SK-N-SH (cell line): ENCODE measurements around the gene MSANTD7. TPM values are rescaled to one million over a fixed set of nuclear protein-coding genes. Genes with fewer than 3 reads are reported as not detected.
A peak's percentile ranks its signal among the peaks of the same experiment; 100 is the strongest.

ENCODE experiments used
- CTCF ChIA-PET: fragments of 300-600, 350-600 bp; formaldehyde crosslinking; extraction: SDS; loops from one replicate; lab custom pipeline; 2021; lab: Yijun Ruan, JAX
- POLR2A ChIA-PET: fragments of 350-600 bp; sonication (Branson Sonifier 250); formaldehyde crosslinking; extraction: SDS; loops from one replicate; lab custom pipeline; 2020; ENCODE audit warnings: antibody characterized with exemption, inconsistent platforms; lab: Yijun Ruan, JAX
- DNase-seq: peaks from one replicate; pipeline ENCODE4 v3.0.0; 2012
- H2AFZ ChIP-seq: fragments of 200-600 bp; sonication (generic); 2 replicates; pipeline ENCODE4 v1.8.1; 2016; ENCODE audit warnings: antibody characterized with exemption, mild to moderate bottlenecking, low read depth
- H3F3A ChIP-seq: fragments of 200-600 bp; sonication (generic); replicated peaks from 2 replicates; pipeline ENCODE3; 2016; ENCODE audit warnings: antibody characterized with exemption, mild to moderate bottlenecking; ENCODE audit not compliant: insufficient read depth
- H3K27ac ChIP-seq, 2 experiments: fragments of 200-500 bp in 1 of 2; fragments of 200-600 bp in 1 of 2; sonication (Bioruptor generic) in 1 of 2; sonication (generic), shearing (Covaris generic) in 1 of 2; 2 replicates each; pipeline versions ENCODE4 v1.5.1 to v1.6.1; 2014 to 2016; ENCODE audit warnings: low read depth in 2 of 2, inconsistent platforms in 1 of 2, low read length in 1 of 2, mild to moderate bottlenecking in 1 of 2, mixed read lengths in 1 of 2
- H3K27me3 ChIP-seq: fragments of 200-600 bp; sonication (generic), shearing (Covaris generic); 2 replicates; pipeline ENCODE4 v1.6.1; 2016; ENCODE audit warnings: mixed run types; ENCODE audit not compliant: insufficient read depth
- H3K36me3 ChIP-seq, 2 experiments: fragments of 200-500 bp in 1 of 2; fragments of 200-600 bp in 1 of 2; sonication (Bioruptor generic) in 1 of 2; sonication (generic) in 1 of 2; replicated peaks in 1 of 2; 2 replicates each; pipeline versions ENCODE3 to v1.5.1; 2014 to 2016; ENCODE audit warnings: low read length in 1 of 2, mild to moderate bottlenecking in 1 of 2; ENCODE audit not compliant: insufficient read depth in 2 of 2, control insufficient read depth in 1 of 2
- H3K4me1 ChIP-seq, 2 experiments: fragments of 200-500 bp in 1 of 2; fragments of 200-600 bp in 1 of 2; sonication (Bioruptor generic) in 1 of 2; sonication (generic), shearing (Covaris generic) in 1 of 2; 2 replicates each; pipeline versions ENCODE4 v1.5.1 to v1.6.1; 2014 to 2016; ENCODE audit warnings: low read depth in 1 of 2, low read length in 1 of 2, mixed run types in 1 of 2; ENCODE audit not compliant: insufficient read depth in 2 of 2, control insufficient read depth in 1 of 2
- H3K4me2 ChIP-seq: fragments of 200-600 bp; sonication (generic), shearing (Covaris generic); 2 replicates; pipeline ENCODE4 v1.6.1; 2017; ENCODE audit warnings: mixed run types
- H3K4me3 ChIP-seq, 2 experiments: fragments of 200-500 bp in 1 of 2; fragments of 200-600 bp in 1 of 2; sonication (Bioruptor generic) in 1 of 2; sonication (generic), shearing (Covaris generic) in 1 of 2; 2 replicates each; pipeline versions ENCODE4 v1.5.1 to v1.8.1; 2014 to 2016; ENCODE audit warnings: low read depth in 2 of 2, inconsistent platforms in 1 of 2, low read length in 1 of 2, mild to moderate bottlenecking in 1 of 2, mixed read lengths in 1 of 2, moderate library complexity in 1 of 2
- H3K79me2 ChIP-seq: fragments of 200-600 bp; sonication (generic); 2 replicates; pipeline ENCODE4 v1.8.1; 2017; ENCODE audit warnings: mild to moderate bottlenecking; ENCODE audit not compliant: insufficient read depth
- H3K9ac ChIP-seq: fragments of 200-600 bp; sonication (generic); 2 replicates; pipeline ENCODE4 v1.6.1; 2017; ENCODE audit warnings: mixed run types
- H3K9me2 ChIP-seq: fragments of 200-600 bp; sonication (generic); 2 replicates; pipeline ENCODE4 v1.6.1; 2017; ENCODE audit warnings: mixed run types
- H3K9me3 ChIP-seq: fragments of 200-600 bp; sonication (generic); 2 replicates; pipeline ENCODE4 v1.6.1; 2017; ENCODE audit warnings: mixed run types, mild to moderate bottlenecking, moderate library complexity
- H4K20me1 ChIP-seq: fragments of 200-600 bp; sonication (generic); 2 replicates; pipeline ENCODE4 v1.6.1; 2017; ENCODE audit warnings: mild to moderate bottlenecking, mixed run types; ENCODE audit not compliant: insufficient read depth
- CHD2 ChIP-seq: fragments of 150-350 bp; IDR thresholded peaks from 2 replicates; pipeline ENCODE4 v1.6.1; 2018; ENCODE audit warnings: low read length; ENCODE audit not compliant: partially characterized antibody
- MAX ChIP-seq: IDR thresholded peaks from 2 replicates; pipeline ENCODE4 v1.4.0; 2012; ENCODE audit warnings: low read depth
- MEF2A ChIP-seq: IDR thresholded peaks from 2 replicates; pipeline ENCODE4 v1.4.0; 2012; ENCODE audit warnings: low read depth, borderline replicate concordance
- TCF12 ChIP-seq: IDR thresholded peaks from 2 replicates; pipeline ENCODE4 v1.4.0; 2012
- YY1 ChIP-seq: IDR thresholded peaks from 2 replicates; pipeline ENCODE4 v1.4.0; 2012; ENCODE audit warnings: low read depth, mild to moderate bottlenecking
- WGBS: methylation state at CpG from one replicate; pipeline ENCODE4 v1.1.6; 2017; ENCODE audit warnings: low lambda C conversion rate; 5-methylcytosine and 5-hydroxymethylcytosine counted together
- polyA plus RNA-seq, 3 experiments: library from polyadenylated mRNA; depleted of rRNA; stranded (reverse); fragments of >200 nt; gene quantifications; 2 replicates each; pipeline ENCODE4 v1.2.3, GENCODE V29; 2012
- TF ChIP-seq, protein P1 (sequence below): fragments of 200-600 bp; sonication (generic); IDR thresholded peaks from 2 replicates; pipeline ENCODE4 v1.6.1; 2017; ENCODE audit warnings: antibody characterized with exemption, mild to moderate bottlenecking, moderate library complexity

Gene MSANTD7
- polyA plus RNA-seq, 1 of the 3 experiments (the other 2 are of a cell fraction): 3.2 TPM

GRCh38 chr10:14837003-14837756, 926 bp upstream of the MSANTD7 start:
- peak overlapping the region; percentile 76 to 99 for H3K4me3 ChIP-seq
- WGBS: 25% methylated on average over 14 of the region's 14 CpGs
- peak overlapping the region; percentile 90 for H2AFZ ChIP-seq
- H3K36me3 ChIP-seq: peaks cover 21 to 22% of the 10 kb centered on the region in 2 experiments
- peak overlapping the region; percentile 70 for H3K9ac ChIP-seq
- no peak for DNase-seq
- H4K20me1 ChIP-seq: no peaks in the 10 kb centered on the region
- H3K4me1 ChIP-seq: peaks cover 0 to 7% of the 10 kb centered on the region in 2 experiments; a peak in 1 of 4 replicates
- H3K4me2 ChIP-seq: peak overlapping the region; percentile 85
- H3K27ac ChIP-seq: peak overlapping the region; percentile 63 to 93
- H3K9me2 ChIP-seq: no peaks in the 10 kb centered on the region
- H3F3A ChIP-seq: no peaks in the 10 kb centered on the region
- H3K9me3 ChIP-seq: no peaks in the 10 kb centered on the region
- no peaks in the 10 kb centered on the region for H3K27me3 ChIP-seq
- POLR2A ChIA-PET: interaction anchor here (0.6 to 3.1 kb wide), 10 partner anchors 12 to 1981 kb away, joined by 3 to 36 read pairs (median 4); partner anchors contain the start of genes DCLRE1C, MEIG1, RSU1 and SUV39H2
- TF ChIP-seq MAX (peak; percentile 53; the same call in 1 of the 2 replicates), CHD2 (no peak)
- TF ChIP-seq, all 33 proteins: peak for 1
- peaks cover 39% of the 10 kb centered on the region for H3K79me2 ChIP-seq
- CTCF ChIA-PET: interaction anchor here (0.8 to 2.9 kb wide), 7 partner anchors 10 to 340 kb away, joined by 3 to 17 read pairs (median 5); no protein-coding TSS in a partner anchor

- no peaks in the 10 kb centered on the region for H3K9me2 ChIP-seq
- no peaks in the 10 kb centered on the region for H3K9me3 ChIP-seq
- 3% methylated on average over 15 of the region's 60 CpGs for WGBS
- H2AFZ ChIP-seq: peak overlapping the region; percentile 92
- peaks cover 0 to 7% of the 10 kb centered on the region in 2 experiments; a peak in 1 of 4 replicates for H3K4me1 ChIP-seq
- DNase-seq: peak; percentile 74
- no peaks in the 10 kb centered on the region for H4K20me1 ChIP-seq
- peaks cover 41% of the 10 kb centered on the region for H3K79me2 ChIP-seq
- no peaks in the 10 kb centered on the region for H3K27me3 ChIP-seq
- no peak for TF ChIP-seq TCF12
- TF ChIP-seq YY1: 0 out of 2 replicates have a peak, but pooled peaks have one; percentile 2
- TF ChIP-seq, protein P1, sequence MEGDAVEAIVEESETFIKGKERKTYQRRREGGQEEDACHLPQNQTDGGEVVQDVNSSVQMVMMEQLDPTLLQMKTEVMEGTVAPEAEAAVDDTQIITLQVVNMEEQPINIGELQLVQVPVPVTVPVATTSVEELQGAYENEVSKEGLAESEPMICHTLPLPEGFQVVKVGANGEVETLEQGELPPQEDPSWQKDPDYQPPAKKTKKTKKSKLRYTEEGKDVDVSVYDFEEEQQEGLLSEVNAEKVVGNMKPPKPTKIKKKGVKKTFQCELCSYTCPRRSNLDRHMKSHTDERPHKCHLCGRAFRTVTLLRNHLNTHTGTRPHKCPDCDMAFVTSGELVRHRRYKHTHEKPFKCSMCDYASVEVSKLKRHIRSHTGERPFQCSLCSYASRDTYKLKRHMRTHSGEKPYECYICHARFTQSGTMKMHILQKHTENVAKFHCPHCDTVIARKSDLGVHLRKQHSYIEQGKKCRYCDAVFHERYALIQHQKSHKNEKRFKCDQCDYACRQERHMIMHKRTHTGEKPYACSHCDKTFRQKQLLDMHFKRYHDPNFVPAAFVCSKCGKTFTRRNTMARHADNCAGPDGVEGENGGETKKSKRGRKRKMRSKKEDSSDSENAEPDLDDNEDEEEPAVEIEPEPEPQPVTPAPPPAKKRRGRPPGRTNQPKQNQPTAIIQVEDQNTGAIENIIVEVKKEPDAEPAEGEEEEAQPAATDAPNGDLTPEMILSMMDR: no peak
- TF ChIP-seq MAX: no peak
- no peak for TF ChIP-seq MEF2A
- H3K27ac ChIP-seq: peak overlapping the region; percentile 81 to 88
- peaks cover 30 to 36% of the 10 kb centered on the region in 2 experiments for H3K36me3 ChIP-seq
- no peaks in the 10 kb centered on the region for H3F3A ChIP-seq
- ChIA-PET CTCF (interaction anchor here (1.2 to 2.9 kb wide), 4 partner anchors 13 to 302 kb away, joined by 3 to 17 read pairs (median 9); partner anchors contain the start of gene SUV39H2), POLR2A (interaction anchor here (1.0 to 3.1 kb wide), 7 partner anchors 10 to 1979 kb away, joined by 3 to 36 read pairs (median 6); partner anchors contain the start of genes MEIG1, RSU1 and SUV39H2)
- H3K4me3 ChIP-seq: peak overlapping the region; percentile 93 to 99
- peak overlapping the region; percentile 92 for H3K9ac ChIP-seq
- peak overlapping the region; percentile 88 for H3K4me2 ChIP-seq
Observed at GRCh38 chr10:14838582-14839304, 637 bp downstream of the MSANTD7 start.
